Activated CD8-positive, alpha-beta memory T cell treated with anti-CD3 and anti-CD28 coated beads, Interleukin-2, amount 50 U/mL, for 24 hours (primary cell): ENCODE measurements around the gene S100A3.
"Not testable (repeated sequence)": the region's sequence is repeated elsewhere in the genome, so short reads cannot be mapped to it uniquely, and the experiment has no call there.

Experiments
- DNase-seq: peaks from one replicate; pipeline ENCODE4 v3.0.0-alpha.2; 2020; ENCODE audit errors: extremely low read depth

S100A3 gene

DNA sequence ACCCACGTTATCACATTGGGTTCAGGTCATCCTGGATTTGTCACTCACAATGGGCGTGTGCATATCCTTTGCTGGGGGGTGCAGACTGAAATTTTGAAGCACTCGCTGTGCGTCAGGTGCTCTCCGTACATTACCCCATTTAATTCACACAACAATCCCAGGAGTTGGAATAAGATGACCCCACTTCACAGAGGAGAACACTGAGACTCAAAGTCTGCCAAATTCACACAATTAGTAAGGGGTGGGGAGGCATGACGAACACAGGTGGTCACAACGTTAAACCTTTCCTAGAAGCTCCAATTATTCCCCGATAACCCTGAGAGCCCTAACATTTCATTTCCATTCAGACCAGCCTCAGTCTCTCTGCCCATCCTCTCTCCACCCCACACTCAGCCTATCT is 20.4 kb upstream of the S100A3 start:
- DNase-seq = no peak

DNA sequence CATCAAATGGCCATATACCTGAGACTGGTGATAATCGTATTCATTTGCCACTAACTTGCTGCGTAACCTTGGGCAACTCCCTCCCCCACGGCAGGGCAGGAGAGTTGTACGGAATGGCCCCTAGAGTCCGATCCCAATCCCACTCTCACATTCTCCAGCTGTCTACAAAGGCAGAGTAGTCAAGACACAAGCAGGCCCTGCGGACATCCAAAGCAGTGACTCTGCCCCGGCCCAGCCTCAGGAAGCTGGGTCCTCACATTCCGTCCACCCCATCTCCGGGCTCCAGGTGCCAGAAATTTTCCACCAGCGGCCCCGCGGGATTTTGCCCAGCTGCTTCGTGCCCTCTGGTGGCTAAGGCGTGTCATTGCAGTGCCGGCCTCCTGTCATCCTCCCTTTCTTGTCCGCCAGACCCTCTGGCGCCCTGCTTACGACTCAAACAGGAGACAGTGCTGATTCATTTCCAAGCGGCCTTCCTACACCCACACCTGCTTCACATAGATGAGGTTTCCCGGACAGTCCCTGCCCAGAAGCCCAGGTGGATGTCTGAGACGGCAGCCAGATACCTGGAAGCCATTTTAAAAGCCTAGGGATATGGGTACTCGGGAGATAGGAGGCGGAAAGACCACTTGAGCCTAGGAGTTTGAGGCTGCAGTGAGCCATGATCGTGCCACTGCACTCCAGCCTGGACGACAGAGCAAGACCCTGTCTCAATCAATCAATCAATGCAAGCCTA is 19.5 kb upstream of the S100A3 start:
- no peak for DNase-seq

GRCh38 chr1:153567621-153568366 is 18.7 kb upstream of the S100A3 start:
- DNase-seq = no peak

DNA sequence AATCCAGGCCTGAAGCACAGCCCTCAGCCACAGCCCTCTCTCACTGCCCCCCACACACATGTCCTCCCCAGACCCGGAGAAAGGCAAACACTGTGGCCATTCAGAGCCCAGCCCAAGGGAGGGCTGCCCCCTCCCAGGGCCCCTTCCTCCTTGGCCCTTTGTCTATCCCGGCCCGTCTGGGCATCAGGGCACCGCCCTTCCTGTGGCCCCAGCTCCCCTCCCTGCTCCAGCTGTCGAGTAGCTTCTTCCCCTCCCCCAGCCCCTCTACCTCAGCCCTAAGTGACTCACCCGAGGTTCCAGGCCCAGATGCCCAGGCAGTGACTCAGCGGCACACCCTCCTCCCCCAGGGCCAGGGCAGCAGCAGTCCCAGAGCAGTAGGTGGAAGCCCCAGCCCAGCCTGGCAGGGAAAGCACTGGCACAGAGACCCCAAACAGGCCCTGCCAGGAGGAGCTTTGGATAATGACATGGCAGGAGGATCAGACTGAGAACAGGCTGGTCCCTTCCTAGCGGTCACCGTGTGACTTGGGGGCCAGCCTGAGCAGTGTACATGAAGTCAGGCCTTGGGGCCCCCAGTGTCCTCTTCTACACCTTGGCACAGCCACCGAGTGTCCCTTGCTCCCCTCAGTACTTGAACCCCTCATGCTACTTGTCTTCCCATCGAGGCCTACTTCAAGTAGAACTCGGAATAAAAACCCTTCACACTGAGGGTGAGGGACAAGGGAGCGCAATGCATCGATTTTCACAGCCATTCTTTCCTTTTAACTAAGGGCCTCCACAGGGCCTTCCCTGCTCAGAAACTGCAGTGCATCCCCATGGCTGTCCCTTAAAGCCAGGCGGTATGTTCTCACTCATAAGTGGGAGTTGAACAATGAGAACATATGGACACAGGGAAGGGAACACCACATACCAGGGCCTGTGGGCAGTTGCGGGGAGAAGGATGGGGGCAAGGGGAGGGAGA is 17.6 kb upstream of the S100A3 start:
- DNase-seq = peak; percentile 78

DNA sequence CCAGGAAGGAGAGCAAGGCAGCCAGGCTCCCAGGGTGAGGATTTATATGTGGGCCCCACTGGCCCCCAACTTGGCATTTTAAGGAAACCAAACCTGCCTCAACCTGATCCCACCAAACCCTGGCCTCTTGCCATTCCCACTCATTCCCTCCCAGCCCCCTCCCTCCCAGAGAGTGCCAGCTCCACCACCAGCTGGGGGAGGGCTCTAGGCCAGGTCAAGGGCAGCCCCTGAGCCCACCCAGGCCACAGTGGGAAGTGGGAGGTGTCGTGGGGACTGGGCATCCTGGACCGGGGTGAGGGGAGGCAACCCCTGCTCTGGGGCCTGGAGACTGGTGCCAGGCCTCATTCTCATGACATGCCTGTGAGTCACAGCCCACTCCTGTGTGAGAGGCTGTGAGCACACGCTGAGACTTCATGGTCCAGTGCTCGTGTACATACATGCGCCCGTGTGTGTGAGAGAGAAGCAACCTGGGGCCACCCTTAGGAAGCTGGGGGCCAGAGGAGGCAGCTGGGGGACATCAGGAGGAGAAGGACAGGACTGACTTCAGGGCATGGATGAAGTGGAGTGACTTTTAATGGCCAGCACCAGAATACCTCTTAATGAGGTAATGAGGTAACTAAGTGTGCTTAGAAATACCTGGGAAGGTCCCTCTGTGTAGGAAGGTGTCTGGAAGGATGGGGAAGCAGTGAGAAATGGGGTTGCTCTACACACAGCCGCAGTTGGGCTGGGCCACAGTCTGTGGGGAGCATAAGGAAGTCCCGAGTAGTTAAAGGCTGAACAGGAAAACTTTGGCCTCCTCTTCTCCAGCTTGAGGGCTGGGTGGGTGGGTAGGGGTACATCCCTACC is 16.7 kb upstream of the S100A3 start, which contains the start of gene S100A2:
S100A2 (minus strand) TSS at position 316 of the 846 bp plus-strand sequence. CDS start 1,967 bp downstream, outside the sequence.
- DNase-seq = no peak

GRCh38 chr1:153563991-153564390 is 14.9 kb upstream of the S100A3 start:
- no peak for DNase-seq

GRCh38 chr1:153563483-153563901 is 14.4 kb upstream of the S100A3 start:
- no peak for DNase-seq

DNA sequence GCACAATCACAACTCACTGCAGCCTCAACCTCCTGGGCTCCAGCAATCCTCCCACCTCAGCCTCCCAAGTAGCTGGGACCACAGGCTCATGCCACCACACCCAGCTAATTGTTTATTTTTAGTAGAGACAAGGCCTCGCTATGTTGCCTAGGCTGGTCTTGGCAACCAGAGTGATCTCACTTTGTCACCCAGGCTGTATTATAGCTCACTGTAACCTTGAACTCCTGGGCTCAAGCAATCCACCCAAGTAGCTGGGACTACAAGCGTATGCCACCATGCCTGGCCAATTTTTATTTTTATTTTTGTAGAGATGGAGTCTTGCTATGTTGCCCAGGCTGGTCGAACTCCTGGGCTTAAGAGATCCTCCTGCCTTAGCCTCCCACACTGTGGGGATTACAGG is 13.0 kb upstream of the S100A3 start:
- DNase-seq = not testable (repeated sequence)

DNA sequence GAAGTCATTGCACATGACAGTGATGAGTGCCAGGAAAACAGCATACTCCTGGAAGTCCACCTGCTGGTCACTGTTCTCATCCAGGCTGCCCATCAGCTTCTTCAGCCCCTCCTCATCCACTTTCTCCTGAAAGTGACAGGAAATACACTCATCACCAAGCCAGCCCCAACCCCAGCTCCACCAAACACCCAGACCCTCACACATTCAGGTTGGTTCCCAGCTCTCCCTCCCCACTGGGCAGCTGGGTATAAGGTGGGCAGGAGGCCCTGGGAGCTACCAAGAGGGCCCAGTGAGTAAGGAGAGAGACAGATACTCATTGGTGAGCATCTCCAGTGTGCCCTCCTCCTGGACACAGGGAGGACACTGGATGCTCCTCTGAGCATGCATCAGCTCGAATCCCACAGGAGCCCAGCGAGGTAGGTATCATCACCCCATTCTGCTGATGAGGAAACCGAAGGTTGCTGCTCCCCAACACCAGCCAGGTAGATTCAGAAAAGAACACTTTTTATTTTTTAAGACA is 12.5 kb upstream of the S100A3 start:
- no peak for DNase-seq

GRCh38 chr1:153560771-153561465 is 11.9 kb upstream of the S100A3 start:
- DNase-seq = no peak

DNA sequence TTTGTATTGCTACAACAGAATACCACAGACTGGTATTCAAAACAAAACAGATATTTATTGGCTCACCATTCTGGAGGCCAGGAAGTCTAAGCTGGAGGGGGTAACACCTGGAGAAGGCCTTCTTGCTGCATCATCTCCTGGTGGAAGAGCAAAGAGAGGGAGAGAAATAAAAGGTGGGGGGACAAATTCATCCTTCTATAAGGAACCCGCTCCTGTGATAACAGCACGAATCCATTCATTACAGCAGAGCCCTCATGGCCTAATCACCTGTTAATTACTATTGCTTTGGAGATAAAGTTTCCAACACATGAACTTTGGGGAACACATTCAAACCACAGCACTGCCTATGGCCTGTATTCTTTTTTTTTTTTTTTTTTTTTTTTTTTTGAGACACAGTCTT is 11.2 kb upstream of the S100A3 start:
- no peak for DNase-seq

- no peak for DNase-seq
These were observed 8.8 kb upstream of the S100A3 start for GRCh38 chr1:153557877-153558276.

DNA sequence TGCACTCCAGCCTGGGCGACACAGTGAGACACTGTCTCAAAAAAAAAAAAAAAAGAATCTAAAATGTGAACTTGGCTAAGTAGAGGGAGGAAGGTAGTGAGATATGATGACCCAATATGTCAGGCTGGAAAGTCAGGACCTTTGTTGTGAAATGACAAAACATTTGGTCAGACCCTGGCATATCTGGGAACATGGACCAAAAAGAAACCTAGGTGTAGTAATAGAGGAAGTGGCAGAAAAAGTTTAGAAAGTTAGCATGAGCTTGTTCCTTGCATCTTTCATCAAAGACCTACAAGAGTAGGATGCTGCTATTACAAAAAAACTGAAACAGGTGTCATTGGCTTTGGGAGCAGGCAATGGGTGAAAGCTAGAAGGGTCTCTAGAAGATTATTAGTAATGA is 7.3 kb upstream of the S100A3 start:
- no peak for DNase-seq

GRCh38 chr1:153553830-153554541 is 4.9 kb upstream of the S100A3 start:
- DNase-seq = no peak

- no peak for DNase-seq
These were observed 4.0 kb upstream of the S100A3 start for GRCh38 chr1:153553096-153553495.

DNA sequence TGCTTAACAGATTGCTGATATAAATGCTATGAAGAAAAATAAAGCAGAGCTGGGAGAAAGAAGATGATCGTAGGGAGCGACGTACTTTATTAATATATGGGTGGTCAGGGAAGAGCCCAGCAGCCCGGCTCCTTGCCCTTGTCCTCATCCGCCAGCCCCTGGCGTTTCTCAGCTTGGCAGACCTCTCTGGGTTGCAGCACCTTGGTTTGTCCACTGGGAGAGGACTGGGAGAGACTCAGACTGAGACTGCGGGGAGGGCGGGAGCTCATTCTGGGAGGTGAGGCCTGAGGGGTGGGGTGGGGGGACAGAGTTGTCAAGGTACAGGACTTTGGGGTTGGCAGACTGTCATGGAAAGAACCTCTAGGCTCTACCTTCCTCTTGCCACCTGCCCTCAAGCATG is 3.3 kb upstream of the S100A3 start:
- DNase-seq = no peak

DNA sequence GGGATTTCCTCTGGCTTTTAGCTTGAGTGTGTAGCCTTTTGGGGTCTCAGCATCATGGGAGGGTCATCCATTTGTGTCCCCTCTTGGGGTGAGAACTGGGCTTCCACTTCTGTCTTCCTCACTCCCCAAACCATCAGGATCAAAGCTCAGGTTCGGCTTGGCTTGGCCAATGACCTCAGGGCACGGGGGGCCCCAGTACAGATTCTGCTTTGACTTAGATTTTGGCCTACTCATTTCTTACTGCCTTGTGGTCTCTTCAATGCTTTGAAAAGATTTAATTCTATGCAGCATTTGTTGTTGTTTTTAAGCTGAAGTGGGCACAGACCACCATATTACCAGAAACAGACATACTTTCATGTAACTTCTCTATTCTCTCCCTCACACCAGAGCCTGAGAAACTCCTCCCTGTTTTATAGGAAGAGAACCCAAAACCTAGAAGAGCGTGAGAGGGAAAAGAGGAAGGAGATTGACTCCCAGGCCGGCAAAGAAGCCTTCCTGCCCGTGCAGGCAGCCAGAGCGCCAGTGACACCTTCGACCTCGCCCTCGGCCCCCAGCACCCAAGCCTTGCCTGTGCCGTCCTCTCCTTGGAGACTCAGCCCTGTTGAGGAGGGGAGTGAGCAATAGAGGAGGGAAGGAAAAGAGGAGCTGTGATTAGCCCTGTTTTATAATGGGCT is 1.9 kb upstream of the S100A3 start:
- no peak for DNase-seq

DNA sequence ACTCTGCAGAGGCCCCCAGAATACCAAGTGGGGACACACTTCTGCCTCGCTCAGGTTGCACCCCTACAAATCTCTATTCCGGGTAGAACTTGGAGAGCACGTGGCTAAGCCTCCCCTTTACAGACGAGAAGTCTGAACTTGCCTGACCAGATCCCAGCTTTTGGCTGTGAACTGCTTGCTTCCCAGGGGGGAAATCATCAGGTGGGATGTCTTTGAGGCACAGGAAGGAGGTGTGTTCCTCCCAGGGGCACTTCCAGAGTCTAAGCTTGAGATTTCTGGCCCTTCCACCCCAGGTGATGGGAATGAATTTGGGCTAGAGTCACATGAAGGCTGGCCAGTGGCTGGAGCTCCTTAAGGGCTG is 1.3 kb upstream of the S100A3 start:
- DNase-seq = no peak

- DNase-seq = no peak
These were observed 811 bp upstream of the S100A3 start for GRCh38 chr1:153549741-153550397.
